GM19193 (cell line): ENCODE results near the gene THEMIS2.
A peak's percentile ranks its signal among the peaks of the same experiment; 100 is the strongest.

Experiments used
- POLR2A ChIP-seq: IDR thresholded peaks from 4 replicates; pipeline ENCODE4 v1.6.1; 2011; ENCODE audit not compliant: insufficient read depth, insufficient read length; ENCODE audit errors: extremely low read depth

The THEMIS2 gene

GRCh38 chr1:27877115-27877416 is 4.7 kb downstream of the THEMIS2 start:
- TF ChIP-seq POLR2A = no peak

- no peak for TF ChIP-seq POLR2A
Observed at GRCh38 chr1:27878039-27878438, 5.7 kb downstream of the THEMIS2 start.

- no peak for TF ChIP-seq POLR2A
Observed at GRCh38 chr1:27878787-27879335, 6.5 kb downstream of the THEMIS2 start.

- TF ChIP-seq POLR2A = no peak
Observed at GRCh38 chr1:27879374-27880082, 7.2 kb downstream of the THEMIS2 start.

- no peak for TF ChIP-seq POLR2A
Observed at GRCh38 chr1:27882543-27882903, 10.2 kb downstream of the THEMIS2 start.

- no peak for TF ChIP-seq POLR2A
Observed at GRCh38 chr1:27883536-27883935, 11.2 kb downstream of the THEMIS2 start.

- peak; percentile 25 for TF ChIP-seq POLR2A
Observed at GRCh38 chr1:27884006-27884954, 11.9 kb downstream of the THEMIS2 start.

GRCh38 chr1:27885114-27885528 is 12.8 kb downstream of the THEMIS2 start:
- no peak for TF ChIP-seq POLR2A

- TF ChIP-seq POLR2A = no peak
Observed at GRCh38 chr1:27885621-27886352, 13.4 kb downstream of the THEMIS2 start.

GRCh38 chr1:27886353-27886679 is 14.0 kb downstream of the THEMIS2 start:
- no peak for TF ChIP-seq POLR2A

- TF ChIP-seq POLR2A = no peak
Observed at GRCh38 chr1:27886744-27887143, 14.4 kb downstream of the THEMIS2 start.

- TF ChIP-seq POLR2A = no peak
Observed at GRCh38 chr1:27887215-27888021, 15.1 kb downstream of the THEMIS2 start.

- peak; percentile 30 for TF ChIP-seq POLR2A
Observed at GRCh38 chr1:27889506-27889905, 17.2 kb downstream of the THEMIS2 start.

- no peak for TF ChIP-seq POLR2A
Observed at GRCh38 chr1:27891196-27891889, 19.0 kb downstream of the THEMIS2 start.
